ENCODE results near the gene RNF112.

RNF112 gene

GRCh38 chr17:19408346-19408710 is 2.7 kb upstream of the RNF112 start:
- no peak overlapping the region for H3K4me3 ChIP-seq (ENCODE audit: low read depth, low read length)
- no peak for DNase-seq (ENCODE audit: low read depth)

DNA sequence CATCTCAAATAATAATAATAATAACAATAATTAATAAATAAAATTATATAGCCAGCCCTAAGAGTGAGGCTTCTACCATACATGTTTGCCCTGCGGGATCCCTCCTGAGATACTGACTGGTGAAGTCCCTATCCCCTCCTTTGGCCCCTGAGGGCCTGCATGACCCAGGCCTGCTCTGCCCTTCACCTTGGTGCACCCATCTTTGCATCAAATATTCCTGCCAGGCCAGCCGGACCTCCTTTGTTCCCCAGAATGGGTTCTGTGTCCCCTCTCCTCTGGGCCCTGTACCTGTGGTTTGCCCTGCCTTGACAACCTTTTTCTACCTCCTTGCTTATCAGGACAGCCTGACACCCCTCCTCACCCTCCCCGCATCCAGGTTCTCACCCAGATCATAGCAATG is 2.0 kb upstream of the RNF112 start:
- no peak for DNase-seq (ENCODE audit: low read depth)
- no peak overlapping the region for H3K4me3 ChIP-seq (ENCODE audit: low read depth, low read length)

DNA sequence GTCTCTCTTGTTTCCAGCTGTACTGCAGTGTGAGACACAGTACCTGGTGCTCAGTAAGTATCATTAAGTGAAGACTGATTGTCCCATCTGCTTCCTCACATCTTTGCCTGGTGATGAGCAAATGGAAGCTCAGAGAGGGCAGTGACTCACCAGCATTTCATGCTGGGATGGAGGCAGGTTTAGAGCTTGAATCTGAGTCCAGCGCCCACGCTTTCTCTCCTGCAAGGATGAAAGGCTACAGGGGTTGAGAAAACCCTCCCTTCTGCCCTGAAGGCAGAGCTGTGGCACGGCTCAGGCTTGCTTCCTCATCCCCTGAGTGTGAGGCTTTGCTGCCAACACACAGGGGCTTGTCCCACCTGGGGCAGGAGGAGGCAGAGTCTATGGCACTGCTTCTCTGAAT is 1.5 kb upstream of the RNF112 start:
- DNase-seq (ENCODE audit: low read depth), result peak; percentile 62
- H3K4me3 ChIP-seq (ENCODE audit: low read depth, low read length), result no peak overlapping the region

DNA sequence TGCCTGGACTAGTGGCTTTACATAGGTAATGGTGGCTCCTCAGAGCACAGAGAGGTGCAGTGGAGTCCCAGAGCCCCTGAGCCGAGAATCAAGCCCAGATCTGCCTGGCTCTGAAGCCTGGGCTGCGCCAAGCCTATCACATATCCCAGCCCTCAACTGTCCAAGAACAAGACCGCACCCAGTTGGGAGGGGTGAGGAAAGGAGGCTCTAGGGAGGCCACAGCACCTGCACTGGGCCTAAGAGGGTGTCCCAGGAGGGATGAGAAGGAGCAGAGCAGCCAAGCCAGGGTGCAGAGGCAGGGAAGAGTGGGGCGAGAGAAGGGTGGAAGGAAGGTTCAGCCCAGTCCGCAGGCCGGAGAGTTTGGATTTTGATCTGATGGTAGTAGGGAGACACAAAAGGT is 941 bp upstream of the RNF112 start:
- DNase-seq (ENCODE audit: low read depth), result no peak
- H3K4me3 ChIP-seq (ENCODE audit: low read depth, low read length), result no peak overlapping the region

GRCh38 chr17:19411631-19412030 is 599 bp downstream of the RNF112 start:
- no peak for DNase-seq (ENCODE audit: low read depth)
- peak overlapping the region; percentile 27 for H3K4me3 ChIP-seq (ENCODE audit: low read depth, low read length)

- H3K4me3 ChIP-seq (ENCODE audit: low read depth, low read length), result no peak overlapping the region
- no peak for DNase-seq (ENCODE audit: low read depth)
Measured at GRCh38 chr17:19412510-19412909, 1.5 kb downstream of the RNF112 start.

DNA sequence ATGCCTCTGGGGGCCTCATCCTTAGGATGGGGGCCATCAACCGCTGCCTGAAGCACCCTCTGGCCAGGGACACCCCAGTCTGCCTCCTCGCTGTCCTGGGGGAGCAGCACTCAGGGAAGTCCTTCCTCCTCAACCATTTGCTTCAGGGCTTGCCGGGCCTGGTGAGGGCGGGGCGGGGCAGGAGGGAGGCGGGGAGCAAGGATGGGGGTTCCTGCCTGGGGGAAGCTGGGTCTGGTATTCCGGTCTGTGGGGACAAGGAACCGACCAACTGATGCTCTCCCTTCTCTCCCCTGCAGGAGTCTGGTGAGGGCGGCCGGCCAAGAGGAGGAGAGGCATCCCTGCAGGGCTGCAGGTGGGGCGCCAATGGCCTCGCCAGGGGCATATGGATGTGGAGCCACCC is 2.0 kb downstream of the RNF112 start:
- DNase-seq (ENCODE audit: low read depth), result no peak
- no peak overlapping the region for H3K4me3 ChIP-seq (ENCODE audit: low read depth, low read length)

DNA sequence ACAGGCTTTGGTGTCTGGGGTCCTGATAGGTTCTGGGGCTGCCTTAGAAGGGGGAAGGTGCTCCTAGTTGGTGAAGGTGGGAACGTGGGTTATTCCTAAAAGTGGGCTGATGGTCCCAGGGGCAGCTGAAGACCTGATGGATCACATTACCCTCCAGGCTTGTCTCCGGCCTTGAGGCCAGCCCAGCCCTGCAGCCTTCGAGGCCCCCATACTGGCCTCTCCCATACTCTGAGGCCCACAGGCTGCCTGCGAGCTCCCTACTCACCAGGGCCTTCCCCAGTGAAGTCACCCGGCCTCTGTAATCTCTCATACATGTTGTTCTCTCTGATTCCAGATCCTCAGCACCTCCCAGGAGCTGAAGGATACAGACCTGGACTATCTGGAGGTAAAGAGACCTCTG is 2.7 kb downstream of the RNF112 start:
- DNase-seq (ENCODE audit: low read depth), result no peak
- H3K4me3 ChIP-seq (ENCODE audit: low read depth, low read length), result no peak overlapping the region

- no peak overlapping the region for H3K4me3 ChIP-seq (ENCODE audit: low read depth, low read length)
- no peak for DNase-seq (ENCODE audit: low read depth)
Measured at GRCh38 chr17:19414396-19415280, 3.6 kb downstream of the RNF112 start.

DNA sequence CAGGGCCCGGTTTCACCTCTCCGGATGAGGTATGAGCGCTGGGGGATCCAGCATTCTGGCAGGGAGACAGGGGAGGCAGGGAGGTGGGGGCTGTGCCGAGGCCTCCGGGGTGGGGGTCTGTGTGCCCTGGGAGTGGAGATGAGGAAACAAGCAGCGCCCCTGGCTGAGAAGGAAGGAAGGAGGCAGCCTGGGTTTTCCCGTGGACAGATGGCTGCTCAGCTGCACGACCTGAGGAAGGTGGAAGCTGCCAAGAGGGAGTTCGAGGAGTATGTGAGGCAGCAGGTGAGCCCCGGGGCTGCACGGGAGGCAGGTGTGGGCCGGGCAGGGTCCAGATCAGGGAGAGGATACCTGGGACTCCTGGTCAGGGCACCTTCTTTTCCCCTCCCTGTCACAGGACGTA is 4.3 kb downstream of the RNF112 start:
- H3K4me3 ChIP-seq (ENCODE audit: low read depth, low read length), result no peak overlapping the region
- DNase-seq (ENCODE audit: low read depth), result no peak

GRCh38 chr17:19415806-19416775 is 5.1 kb downstream of the RNF112 start:
- no peak overlapping the region for H3K4me3 ChIP-seq (ENCODE audit: low read depth, low read length)
- no peak for DNase-seq (ENCODE audit: low read depth)

GRCh38 chr17:19417611-19418010 is 6.6 kb downstream of the RNF112 start:
- H3K4me3 ChIP-seq (ENCODE audit: low read depth, low read length), result no peak overlapping the region
- DNase-seq (ENCODE audit: low read depth), result no peak

GRCh38 chr17:19418251-19418992 is 7.4 kb downstream of the RNF112 start:
- H3K4me3 ChIP-seq (ENCODE audit: low read depth, low read length), result no peak overlapping the region
- DNase-seq (ENCODE audit: low read depth), result no peak

DNA sequence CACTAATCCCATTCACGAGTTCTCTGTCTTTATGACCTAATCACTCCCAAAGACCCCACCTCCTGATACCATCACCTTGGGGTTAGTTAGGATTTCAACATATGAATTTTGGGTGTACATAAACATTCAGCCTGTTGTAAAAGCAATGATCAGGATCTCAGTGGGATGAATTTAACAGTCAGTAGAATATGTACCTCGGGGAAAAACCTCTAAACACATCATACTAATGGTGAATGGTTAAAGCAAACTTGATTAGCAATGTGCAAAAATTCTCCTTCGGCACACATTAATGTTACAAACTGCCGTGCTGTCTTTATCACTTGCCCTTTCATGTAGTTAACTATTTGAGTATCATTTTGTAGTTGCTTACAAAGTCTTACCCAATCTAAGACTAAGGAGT is 10.2 kb downstream of the RNF112 start:
- no peak for DNase-seq (ENCODE audit: low read depth)
- H3K4me3 ChIP-seq (ENCODE audit: low read depth, low read length), result no peak overlapping the region

- no peak for DNase-seq (ENCODE audit: low read depth)
- no peak overlapping the region for H3K4me3 ChIP-seq (ENCODE audit: low read depth, low read length)
Measured at GRCh38 chr17:19421926-19422325, 10.9 kb downstream of the RNF112 start.

DNA sequence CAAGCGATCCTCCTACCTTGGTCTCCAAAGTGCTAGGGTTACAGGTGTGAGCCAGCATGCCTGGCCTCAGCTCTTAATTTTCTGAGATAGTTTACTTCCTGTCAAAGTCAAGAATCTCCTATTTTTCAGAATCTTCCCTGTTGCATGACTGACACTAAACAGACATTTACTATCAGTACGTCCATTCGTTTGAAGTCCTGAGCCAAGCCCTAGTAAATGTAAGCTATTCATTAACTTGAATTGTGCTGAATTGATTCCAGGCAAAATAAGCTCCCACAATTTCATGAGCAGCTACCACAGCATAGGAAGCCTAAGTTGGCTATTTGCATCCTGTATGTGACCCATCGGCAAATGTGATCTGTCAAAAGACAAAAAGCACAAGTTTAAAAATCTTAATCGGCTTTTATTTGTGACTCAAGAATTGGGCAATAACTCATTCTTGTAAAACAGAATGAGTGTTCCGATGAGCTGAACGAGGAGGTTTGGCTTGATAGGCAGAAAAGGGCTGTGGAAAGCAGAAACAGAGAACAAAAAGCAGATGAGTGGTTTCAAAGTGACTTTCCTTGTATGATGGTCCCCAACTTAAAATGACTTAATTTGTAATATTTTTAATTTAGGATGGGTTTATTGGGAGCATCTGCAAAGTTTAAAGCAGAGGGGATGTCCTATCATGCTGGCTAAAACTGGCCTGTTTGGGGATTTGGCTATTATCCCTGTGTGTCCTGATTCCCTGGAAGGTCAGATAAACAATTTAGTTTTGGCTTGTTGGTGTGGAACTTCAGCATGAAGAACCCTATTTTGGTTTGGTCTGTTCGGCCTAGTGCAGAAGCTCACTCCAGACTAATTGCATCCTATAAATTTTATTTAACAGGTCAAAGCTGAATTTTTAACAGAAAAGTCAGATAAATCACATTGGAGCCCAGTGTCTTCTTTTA is 14.2 kb downstream of the RNF112 start:
- H3K4me3 ChIP-seq (ENCODE audit: low read depth, low read length), result no peak overlapping the region
- DNase-seq (ENCODE audit: low read depth), result no peak

DNA sequence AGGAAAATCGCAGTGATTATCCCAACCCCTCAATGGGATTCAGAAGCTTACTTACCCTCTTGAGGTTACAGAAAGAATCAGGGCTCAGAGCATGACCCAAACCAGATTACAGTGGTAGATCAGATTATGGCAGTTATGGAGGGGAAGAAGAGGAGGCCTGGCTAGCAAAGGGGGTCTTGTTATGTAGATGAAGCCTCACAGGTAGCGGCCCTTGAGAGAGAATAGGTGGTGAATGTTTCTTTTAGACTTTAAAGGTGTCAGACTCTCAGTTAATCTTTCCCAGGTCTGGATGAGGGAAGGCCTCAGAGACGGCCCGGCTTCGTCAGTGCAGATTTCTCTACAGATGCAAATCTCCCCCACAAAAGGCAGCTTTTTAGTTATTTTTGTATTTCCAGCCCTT is 15.6 kb downstream of the RNF112 start:
- no peak overlapping the region for H3K4me3 ChIP-seq (ENCODE audit: low read depth, low read length)
- DNase-seq (ENCODE audit: low read depth), result no peak

GRCh38 chr17:19431691-19432090 is 20.7 kb downstream of the RNF112 start:
- no peak overlapping the region for H3K4me3 ChIP-seq (ENCODE audit: low read depth, low read length)
- no peak for DNase-seq (ENCODE audit: low read depth)

DNA sequence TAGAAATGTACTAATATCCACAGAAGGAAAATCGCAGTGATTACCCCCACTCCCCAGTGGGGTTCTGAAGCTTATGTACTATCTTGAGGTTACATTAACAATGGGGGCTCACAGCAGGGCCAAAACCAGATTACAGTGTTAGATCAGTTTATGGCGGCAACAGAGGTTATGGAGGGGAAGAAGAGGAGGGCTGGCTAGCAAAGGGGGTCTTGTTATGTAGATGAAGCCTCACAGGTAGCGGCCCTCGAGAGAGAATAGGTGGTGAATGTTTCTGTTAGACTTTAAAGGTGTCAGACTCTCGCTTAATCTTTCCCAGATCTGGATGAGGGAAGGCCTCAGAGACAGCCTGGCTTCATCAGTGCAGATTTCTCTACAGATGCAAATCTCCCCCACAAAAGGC is 22.2 kb downstream of the RNF112 start:
- H3K4me3 ChIP-seq (ENCODE audit: low read depth, low read length), result no peak overlapping the region
- no peak for DNase-seq (ENCODE audit: low read depth)
